ENCODE measurements around the gene YIPF3.

DNA sequence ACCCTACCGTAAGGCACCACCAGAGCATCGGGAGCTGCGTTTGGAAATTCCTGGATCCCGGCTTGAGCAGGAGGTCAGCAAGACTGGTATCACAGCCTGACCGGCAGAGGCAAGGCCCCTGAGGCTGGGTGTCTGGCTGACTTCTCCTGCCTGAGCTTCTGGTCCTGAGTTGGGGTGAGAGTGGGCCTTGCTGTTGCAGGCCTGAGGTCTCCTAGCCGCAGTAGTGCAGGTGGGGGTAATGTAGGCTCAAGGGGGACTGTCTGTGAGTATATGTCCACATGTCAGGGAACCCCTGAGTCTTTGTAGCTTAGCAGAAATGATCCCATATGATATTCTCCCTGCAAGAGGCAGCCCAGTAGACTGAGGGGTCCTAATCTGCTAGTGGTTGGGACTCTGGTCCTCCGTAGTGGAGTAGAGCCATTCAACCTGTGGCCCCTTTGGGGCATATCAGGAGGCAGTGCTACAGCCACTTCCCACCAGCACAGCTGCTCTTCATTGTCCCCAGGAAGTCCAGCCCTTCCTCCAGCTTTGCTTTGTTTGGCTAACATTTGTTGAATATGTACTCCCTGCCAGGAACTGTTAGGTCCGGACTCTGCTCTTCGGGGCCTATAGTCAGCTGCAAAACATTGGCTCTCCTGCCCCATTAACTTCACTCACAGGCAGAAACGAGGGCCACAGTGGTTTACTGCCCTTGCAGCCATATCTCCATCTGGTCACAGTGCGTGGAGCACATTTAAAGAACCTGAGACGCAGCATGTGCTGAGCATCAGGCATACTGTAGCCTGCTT, 17.5 kb downstream of the YIPF3 start:
- TF ChIP-seq, protein P1, sequence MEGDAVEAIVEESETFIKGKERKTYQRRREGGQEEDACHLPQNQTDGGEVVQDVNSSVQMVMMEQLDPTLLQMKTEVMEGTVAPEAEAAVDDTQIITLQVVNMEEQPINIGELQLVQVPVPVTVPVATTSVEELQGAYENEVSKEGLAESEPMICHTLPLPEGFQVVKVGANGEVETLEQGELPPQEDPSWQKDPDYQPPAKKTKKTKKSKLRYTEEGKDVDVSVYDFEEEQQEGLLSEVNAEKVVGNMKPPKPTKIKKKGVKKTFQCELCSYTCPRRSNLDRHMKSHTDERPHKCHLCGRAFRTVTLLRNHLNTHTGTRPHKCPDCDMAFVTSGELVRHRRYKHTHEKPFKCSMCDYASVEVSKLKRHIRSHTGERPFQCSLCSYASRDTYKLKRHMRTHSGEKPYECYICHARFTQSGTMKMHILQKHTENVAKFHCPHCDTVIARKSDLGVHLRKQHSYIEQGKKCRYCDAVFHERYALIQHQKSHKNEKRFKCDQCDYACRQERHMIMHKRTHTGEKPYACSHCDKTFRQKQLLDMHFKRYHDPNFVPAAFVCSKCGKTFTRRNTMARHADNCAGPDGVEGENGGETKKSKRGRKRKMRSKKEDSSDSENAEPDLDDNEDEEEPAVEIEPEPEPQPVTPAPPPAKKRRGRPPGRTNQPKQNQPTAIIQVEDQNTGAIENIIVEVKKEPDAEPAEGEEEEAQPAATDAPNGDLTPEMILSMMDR (IDR thresholded peaks at IDR 0.05), result no peak
- no peak for TF ChIP-seq EP300 (IDR thresholded peaks at IDR 0.05; ENCODE audit: low read depth)
- TF ChIP-seq POLR2A (IDR thresholded peaks at IDR 0.05), result no peak
- TF ChIP-seq POLR2AphosphoS5 (IDR thresholded peaks at IDR 0.05), result no peak
